Panc1 (cell line): ENCODE results near the gene JAZF1. TPM values are rescaled to one million over a fixed set of nuclear protein-coding genes. Genes with fewer than 3 reads are reported as not detected.

Experiments
- ATAC-seq: fragments of 200-7000 bp; cut with Tn5 transposase; 2 replicates; pipeline ENCODE4 v1.9.1; 2020; ENCODE audit warnings: mild to moderate bottlenecking, moderate library complexity
- BruUV-seq: library from RNA; stranded (reverse); fragments of 400-500 nt; replicated peaks from 2 replicates; lab custom pipeline; 2021; lab: Mats Ljungman, UMichigan
- CTCF ChIA-PET: fragments of 300-600 bp; sonication (Branson Sonifier 250); formaldehyde crosslinking; loops from one replicate; lab custom pipeline; 2022; ENCODE audit warnings: antibody characterized with exemption; lab: Charles Lee
- POLR2A ChIA-PET: fragments of 300-600 bp; sonication (Branson Sonifier 250); formaldehyde crosslinking; loops from one replicate; lab custom pipeline; 2022; ENCODE audit warnings: antibody characterized with exemption; lab: Charles Lee
- DNase-seq: peaks from one replicate; pipeline ENCODE4 v3.0.0-alpha.2; 2010; ENCODE audit warnings: low read depth, low spot score
- H3K27ac ChIP-seq: 2 replicates; pipeline ENCODE4 v1.5.1; 2011; ENCODE audit warnings: mild to moderate bottlenecking, low read length, inconsistent platforms
- H3K27me3 ChIP-seq: fragments of 200-500 bp; sonication (Bioruptor generic); 2 replicates; pipeline ENCODE4 v1.6.0; 2014; ENCODE audit warnings: low read length, inconsistent platforms; ENCODE audit not compliant: control insufficient read depth, insufficient read depth
- H3K36me3 ChIP-seq: fragments of 200-500 bp; sonication (Bioruptor generic); 2 replicates; pipeline ENCODE4 v1.5.1; 2014; ENCODE audit warnings: inconsistent platforms, mild to moderate bottlenecking, low read length, moderate library complexity; ENCODE audit not compliant: control insufficient read depth, insufficient read depth
- H3K4me1 ChIP-seq: 2 replicates; pipeline ENCODE4 v1.5.1; 2011; ENCODE audit warnings: inconsistent platforms, mild to moderate bottlenecking, low read length, moderate library complexity; ENCODE audit not compliant: control insufficient read depth, insufficient read depth
- H3K4me3 ChIP-seq, 2 experiments: 2 replicates each; pipeline ENCODE4 v1.5.1; 2011 to 2012; ENCODE audit warnings: low read depth in 2 of 2, low read length in 2 of 2, mild to moderate bottlenecking in 2 of 2, inconsistent platforms in 1 of 2, moderate library complexity in 1 of 2
- H3K9me3 ChIP-seq: fragments of 200-500 bp; sonication (Bioruptor generic); 2 replicates; pipeline ENCODE4 v1.5.1; 2014; ENCODE audit warnings: low read depth, mild to moderate bottlenecking, inconsistent platforms, low read length, moderate library complexity; ENCODE audit not compliant: control insufficient read depth, insufficient read depth
- POLR2AphosphoS5 ChIP-seq: IDR thresholded peaks from 2 replicates; pipeline ENCODE4 v1.6.1; 2012; ENCODE audit warnings: mild to moderate bottlenecking, low read depth, low read length, moderate library complexity
- REST ChIP-seq, 2 experiments: IDR thresholded peaks; 2 replicates each; pipeline ENCODE4 v1.6.1; 2011 to 2012; ENCODE audit warnings: low read depth in 2 of 2, control low read depth in 1 of 2, low read length in 1 of 2, mild to moderate bottlenecking in 1 of 2, moderate library complexity in 1 of 2; ENCODE audit not compliant: insufficient read depth in 1 of 2
- SIN3A ChIP-seq: IDR thresholded peaks from 2 replicates; pipeline ENCODE4 v1.6.1; 2012; ENCODE audit warnings: low read depth, mild to moderate bottlenecking, low read length, moderate library complexity, borderline replicate concordance; ENCODE audit not compliant: insufficient read depth
- TCF7L2 ChIP-seq: IDR thresholded peaks from 2 replicates; pipeline ENCODE4 v1.6.1; 2011; ENCODE audit warnings: mild to moderate bottlenecking, low read depth, low read length, inconsistent platforms
- in situ Hi-C: cut with HindIII; loops from 2 replicates; pipeline ENCODE4 v1.10.0; 2016; ENCODE audit warnings: low sequenced_read_pairs, low pct_unique_long_range_greater_than_20kb
- intact Hi-C: fragments of 100-400 bp; cut with micrococcal nuclease; formaldehyde crosslinking; loops from one replicate; pipeline ENCODE4 v1.10.0; 2022; ENCODE audit not compliant: unreplicated experiment
- total RNA-seq: library from RNA; stranded (reverse); gene quantifications from one replicate; pipeline ENCODE4 v1.2.1, GENCODE V29; 2021; ENCODE audit not compliant: unreplicated experiment
- TF ChIP-seq, protein P1 (sequence below): fragments of 450-650 bp; IDR thresholded peaks from 2 replicates; pipeline ENCODE4 v1.5.1; 2017; ENCODE audit warnings: mild to moderate bottlenecking

Gene JAZF1
- total RNA-seq, 1 experiment from 2014 or later, result 8.8 TPM

- ATAC-seq (no peak), DNase-seq (no peak)
- Histone ChIP-seq H3K4me1 (no peaks in the 10 kb centered on the region), H3K27ac (no peak overlapping the region), H3K9me3 (no peaks in the 10 kb centered on the region), H3K36me3 (no peaks in the 10 kb centered on the region), H3K4me3 (no peak overlapping the region), H3K27me3 (no peaks in the 10 kb centered on the region)
- intact Hi-C loops (no loop called here), in situ Hi-C loops (no loop called here)
- POLR2A ChIA-PET, result no interaction called here
- BruUV-seq, result no TSS peak
- CTCF ChIA-PET, result no interaction called here
- TF ChIP-seq SIN3A (no peak), REST (IDR thresholded peaks at IDR 0.05; ENCODE audit: insufficient read depth in 1 of 2, low read depth in 2 of 2, low read length in 1 of 2) (no peak), TCF7L2 (no peak), POLR2AphosphoS5 (no peak)
- TF ChIP-seq, protein P1, sequence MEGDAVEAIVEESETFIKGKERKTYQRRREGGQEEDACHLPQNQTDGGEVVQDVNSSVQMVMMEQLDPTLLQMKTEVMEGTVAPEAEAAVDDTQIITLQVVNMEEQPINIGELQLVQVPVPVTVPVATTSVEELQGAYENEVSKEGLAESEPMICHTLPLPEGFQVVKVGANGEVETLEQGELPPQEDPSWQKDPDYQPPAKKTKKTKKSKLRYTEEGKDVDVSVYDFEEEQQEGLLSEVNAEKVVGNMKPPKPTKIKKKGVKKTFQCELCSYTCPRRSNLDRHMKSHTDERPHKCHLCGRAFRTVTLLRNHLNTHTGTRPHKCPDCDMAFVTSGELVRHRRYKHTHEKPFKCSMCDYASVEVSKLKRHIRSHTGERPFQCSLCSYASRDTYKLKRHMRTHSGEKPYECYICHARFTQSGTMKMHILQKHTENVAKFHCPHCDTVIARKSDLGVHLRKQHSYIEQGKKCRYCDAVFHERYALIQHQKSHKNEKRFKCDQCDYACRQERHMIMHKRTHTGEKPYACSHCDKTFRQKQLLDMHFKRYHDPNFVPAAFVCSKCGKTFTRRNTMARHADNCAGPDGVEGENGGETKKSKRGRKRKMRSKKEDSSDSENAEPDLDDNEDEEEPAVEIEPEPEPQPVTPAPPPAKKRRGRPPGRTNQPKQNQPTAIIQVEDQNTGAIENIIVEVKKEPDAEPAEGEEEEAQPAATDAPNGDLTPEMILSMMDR, result no peak
Observed at GRCh38 chr7:28116041-28116440, 64.6 kb downstream of the JAZF1 start.

GRCh38 chr7:28115261-28115660 is 65.3 kb downstream of the JAZF1 start:
- CTCF ChIA-PET, result no interaction called here
- TF ChIP-seq, protein P1, result no peak
- TF ChIP-seq POLR2AphosphoS5 (no peak), SIN3A (no peak), TCF7L2 (no peak), REST (IDR thresholded peaks at IDR 0.05; ENCODE audit: insufficient read depth in 1 of 2, low read depth in 2 of 2, low read length in 1 of 2) (no peak)

More at GRCh38 chr7:28115261-28115660, 65.3 kb downstream of the JAZF1 start:
- no peak overlapping the region for H3K4me3 ChIP-seq
- in situ Hi-C loops, result no loop called here
- intact Hi-C loops, result no loop called here
- POLR2A ChIA-PET, result no interaction called here
- no peaks in the 10 kb centered on the region for H3K4me1 ChIP-seq
- no peaks in the 10 kb centered on the region for H3K27me3 ChIP-seq
- no TSS peak for BruUV-seq
- DNase-seq (no peak), ATAC-seq (no peak)
- H3K36me3 ChIP-seq, result no peaks in the 10 kb centered on the region
- no peak overlapping the region for H3K27ac ChIP-seq
- no peaks in the 10 kb centered on the region for H3K9me3 ChIP-seq
